Right lobe of liver (tissue), 6 donors: ENCODE data around the gene XDH. TPM values are rescaled to one million over a fixed set of nuclear protein-coding genes. Genes with fewer than 3 reads are reported as not detected.

Experiments used
- ATAC-seq, 4 donors: fragments of 200-7000 bp; cut with Tn5 transposase; one replicate each; pipeline ENCODE4 v1.9.1; 2020; ENCODE audit warnings: mild to moderate bottlenecking in 4 of 4, moderate library complexity in 4 of 4
- DNase-seq, 3 donors: peaks; one replicate each; pipeline ENCODE4 v3.0.0-alpha.2; 2020
- H3K27ac ChIP-seq, 3 donors: fragments of 200-600 bp; one replicate each; pipeline ENCODE4 v1.8.0; 2022
- H3K27me3 ChIP-seq, 2 donors: fragments of 200-600 bp; one replicate each; pipeline ENCODE4 v1.8.0; 2022
- H3K36me3 ChIP-seq, 4 donors: fragments of 200-600 bp; sonication (generic) in 1 of 4; one replicate each; pipeline versions ENCODE4 v1.5.1 to v1.8.0; 2017 to 2022; ENCODE audit warnings: control low read depth in 1 of 4
- H3K4me1 ChIP-seq, 4 donors: fragments of 200-600 bp; sonication (generic) in 1 of 4; one replicate each; pipeline versions ENCODE4 v1.5.1 to v1.8.0; 2017 to 2022; ENCODE audit warnings: control low read depth in 1 of 4
- H3K4me3 ChIP-seq, 3 donors: fragments of 200-600 bp; one replicate each; pipeline ENCODE4 v1.8.0; 2022
- H3K9me3 ChIP-seq, 4 donors: fragments of 200-600 bp; sonication (generic) in 1 of 4; one replicate each; pipeline versions ENCODE4 v1.5.1 to v1.8.0; 2017 to 2022; ENCODE audit warnings: control low read depth in 1 of 4
- POLR2A ChIP-seq: fragments of 450-650 bp; IDR thresholded peaks from one replicate; pipeline ENCODE4 v1.6.1; 2017; ENCODE audit warnings: antibody characterized with exemption, mild to moderate bottlenecking
- WGBS: methylation state at CpG from one replicate; pipeline ENCODE4 v1.1.6; 2018; ENCODE audit warnings: low coverage, low lambda C conversion rate; ENCODE audit not compliant: insufficient coverage; ENCODE audit errors: missing lambda C conversion rate; 5-methylcytosine and 5-hydroxymethylcytosine counted together
- intact Hi-C, 2 donors: fragments of 100-400 bp; cut with DNase I; formaldehyde crosslinking; loops; one replicate each; pipeline versions ENCODE4 v1.11.2 to v1.14.1; 2022
- total RNA-seq, 6 experiments: library from RNA; depleted of rRNA in 2 of 6; stranded (reverse); fragments of >200 nt in 2 of 6; fragmentation: NEBNext Ultra II Directional in 3 of 6; extraction: Animal tissue kit (Norgen Biotek cat#: 25700) in 3 of 6; gene quantifications; one replicate each; pipeline versions ENCODE4 v1.1.0 to v1.2.4, GENCODE V29; 2016 to 2023
- TF ChIP-seq, protein P1 (sequence below), 4 donors: fragments of 200-600 bp in 3 of 4; fragments of 450-650 bp in 1 of 4; IDR thresholded peaks; one replicate each; pipeline versions ENCODE4 v1.5.1 to v1.8.0; 2016 to 2022; ENCODE audit warnings: antibody characterized with exemption in 4 of 4, mild to moderate bottlenecking in 2 of 4
- donor health status: DM: no; HTN: yes; CAD: no.
- donor health status: DM: no; HTN: no; CAD: no.
- donor health status: DM: no; HTN: no; CAD: no.
- donor health status: DM: no; HTN: yes; CAD: no.
- donor health status: DM: no; HTN: yes; CAD: no.

The XDH gene
- total RNA-seq, 6 experiments from 2014 or later = 26.7 to 62.0 (median 37.8) TPM

DNA sequence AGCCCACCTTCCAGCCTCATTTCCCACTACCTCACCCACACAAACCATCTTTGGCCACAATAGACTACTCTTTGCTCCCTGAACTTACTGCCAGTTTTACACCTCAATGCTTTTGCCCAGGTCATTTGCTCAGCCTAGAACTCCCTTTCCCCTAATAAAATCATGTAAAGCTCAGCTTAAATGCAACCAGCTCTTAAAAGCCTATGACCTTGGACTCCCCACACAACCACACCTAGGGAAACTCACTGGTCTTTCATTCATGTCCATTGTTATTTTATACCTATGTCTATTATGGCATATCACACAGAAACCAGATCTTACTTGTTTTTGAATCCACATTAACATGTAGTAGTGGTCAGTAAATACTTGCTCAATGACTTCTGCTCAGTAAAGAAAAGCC lies 14.5 kb upstream of the XDH start:
- no peak overlapping the region for H3K4me3 ChIP-seq
- no peak overlapping the region for H3K27ac ChIP-seq
- DNase-seq (no peak), ATAC-seq (no peak)
- H3K9me3 ChIP-seq = no peaks in the 10 kb centered on the region
- no peaks in the 10 kb centered on the region for H3K27me3 ChIP-seq
- no peaks in the 10 kb centered on the region for H3K36me3 ChIP-seq
- peaks cover 0 to 5% (median 0%) of the 10 kb centered on the region in 4 donors for H3K4me1 ChIP-seq
- intact Hi-C loops = no loop called here
- TF ChIP-seq POLR2A = no peak
- TF ChIP-seq, protein P1, sequence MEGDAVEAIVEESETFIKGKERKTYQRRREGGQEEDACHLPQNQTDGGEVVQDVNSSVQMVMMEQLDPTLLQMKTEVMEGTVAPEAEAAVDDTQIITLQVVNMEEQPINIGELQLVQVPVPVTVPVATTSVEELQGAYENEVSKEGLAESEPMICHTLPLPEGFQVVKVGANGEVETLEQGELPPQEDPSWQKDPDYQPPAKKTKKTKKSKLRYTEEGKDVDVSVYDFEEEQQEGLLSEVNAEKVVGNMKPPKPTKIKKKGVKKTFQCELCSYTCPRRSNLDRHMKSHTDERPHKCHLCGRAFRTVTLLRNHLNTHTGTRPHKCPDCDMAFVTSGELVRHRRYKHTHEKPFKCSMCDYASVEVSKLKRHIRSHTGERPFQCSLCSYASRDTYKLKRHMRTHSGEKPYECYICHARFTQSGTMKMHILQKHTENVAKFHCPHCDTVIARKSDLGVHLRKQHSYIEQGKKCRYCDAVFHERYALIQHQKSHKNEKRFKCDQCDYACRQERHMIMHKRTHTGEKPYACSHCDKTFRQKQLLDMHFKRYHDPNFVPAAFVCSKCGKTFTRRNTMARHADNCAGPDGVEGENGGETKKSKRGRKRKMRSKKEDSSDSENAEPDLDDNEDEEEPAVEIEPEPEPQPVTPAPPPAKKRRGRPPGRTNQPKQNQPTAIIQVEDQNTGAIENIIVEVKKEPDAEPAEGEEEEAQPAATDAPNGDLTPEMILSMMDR (IDR thresholded peaks at IDR 0.05) = no peak

DNA sequence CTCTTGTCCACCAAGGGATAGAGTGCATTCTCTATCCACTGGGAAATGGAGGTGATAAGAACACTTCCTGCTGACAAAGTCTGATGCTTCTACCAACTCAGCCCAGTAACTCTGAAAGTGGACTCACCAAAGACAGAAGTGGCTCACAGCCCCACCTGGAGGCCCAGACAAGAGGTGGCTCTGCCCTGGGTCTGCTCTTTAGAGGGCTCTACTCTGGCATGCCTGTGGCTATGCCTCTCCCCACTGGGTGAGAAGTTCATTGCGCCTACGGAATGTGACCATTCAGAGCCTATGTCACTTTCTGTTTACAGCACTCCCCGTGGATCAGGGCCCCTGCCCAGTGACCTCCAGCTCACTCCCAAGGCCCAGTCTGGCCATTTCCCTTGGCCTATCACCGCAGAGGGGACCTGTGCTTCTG lies 13.5 kb upstream of the XDH start:
- 100% methylated on average over 1 of the region's 4 CpGs for WGBS
- DNase-seq (peak in 1 of 3 donors; percentile 31), ATAC-seq (peak; percentile 52 to 88 (median 70))
- Histone ChIP-seq H3K9me3 (no peaks in the 10 kb centered on the region), H3K27me3 (no peaks in the 10 kb centered on the region), H3K4me1 (peaks cover 0 to 5% (median 0%) of the 10 kb centered on the region in 4 donors), H3K4me3 (no peak overlapping the region), H3K27ac (no peak overlapping the region), H3K36me3 (no peaks in the 10 kb centered on the region)
- TF ChIP-seq, protein P1 (IDR thresholded peaks at IDR 0.05) = peak in 3 of 4 donors; percentile 22 to 44 (median 26)
- TF ChIP-seq POLR2A = no peak
- intact Hi-C loops = no loop called here

DNA sequence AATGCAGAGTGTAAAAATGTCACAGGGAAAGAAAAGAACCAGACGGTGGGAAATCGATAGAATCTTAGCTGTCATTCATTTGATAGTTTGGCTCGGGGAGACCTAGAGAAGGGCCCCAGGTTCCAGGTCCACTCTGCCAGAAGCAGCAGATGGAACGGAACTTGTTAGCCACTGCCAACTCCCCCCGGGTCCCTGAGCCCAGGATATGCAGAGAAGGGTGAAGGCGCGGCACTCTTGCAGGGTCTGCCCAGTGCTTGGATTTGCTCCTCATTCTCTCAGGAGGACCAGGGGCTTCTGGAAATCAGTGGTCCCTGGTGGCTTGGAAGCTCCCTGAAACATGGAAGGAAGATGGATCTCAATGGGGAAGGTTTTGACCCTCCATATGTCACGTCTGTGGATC lies 11.6 kb upstream of the XDH start:
- no peaks in the 10 kb centered on the region for H3K27me3 ChIP-seq
- ATAC-seq (no peak), DNase-seq (no peak)
- no peak overlapping the region for H3K27ac ChIP-seq
- TF ChIP-seq, protein P1 (IDR thresholded peaks at IDR 0.05) = no peak
- no peak for TF ChIP-seq POLR2A
- no peaks in the 10 kb centered on the region for H3K9me3 ChIP-seq
- no peaks in the 10 kb centered on the region for H3K36me3 ChIP-seq
- no peak overlapping the region for H3K4me3 ChIP-seq
- 85% methylated on average over 5 of the region's 8 CpGs for WGBS
- intact Hi-C loops = no loop called here
- peaks cover 0 to 5% (median 0%) of the 10 kb centered on the region in 4 donors for H3K4me1 ChIP-seq

DNA sequence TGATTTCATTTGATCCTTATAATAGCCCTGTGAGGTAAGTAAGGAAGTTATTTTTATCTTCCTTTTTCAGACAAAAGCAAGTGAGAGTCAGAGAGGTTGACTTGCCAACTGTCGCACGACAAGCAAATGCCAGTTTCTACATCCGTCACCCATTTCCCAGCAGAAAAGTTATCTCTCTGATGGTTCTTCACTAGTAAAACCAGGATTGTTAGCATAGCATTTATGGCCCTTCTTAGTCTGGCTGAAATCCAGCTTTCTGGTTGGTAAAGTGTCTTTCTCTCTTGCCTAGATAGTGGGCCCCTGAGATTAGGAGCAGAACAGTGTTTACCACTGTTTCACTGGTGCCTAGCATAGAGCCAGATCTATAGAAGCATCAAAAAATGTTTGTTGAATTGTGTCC lies 7.1 kb upstream of the XDH start:
- ATAC-seq (no peak), DNase-seq (no peak)
- WGBS = 79% methylated on average over 3 of the region's 3 CpGs
- H3K9me3 ChIP-seq = no peaks in the 10 kb centered on the region
- peaks cover 0 to 4% (median 0%) of the 10 kb centered on the region in 4 donors for H3K4me1 ChIP-seq
- no peak for TF ChIP-seq POLR2A
- TF ChIP-seq, protein P1 (IDR thresholded peaks at IDR 0.05) = no peak
- no peaks in the 10 kb centered on the region for H3K36me3 ChIP-seq
- no peak overlapping the region for H3K27ac ChIP-seq
- no peaks in the 10 kb centered on the region for H3K27me3 ChIP-seq
- no peak overlapping the region for H3K4me3 ChIP-seq
- intact Hi-C loops = no loop called here

DNA sequence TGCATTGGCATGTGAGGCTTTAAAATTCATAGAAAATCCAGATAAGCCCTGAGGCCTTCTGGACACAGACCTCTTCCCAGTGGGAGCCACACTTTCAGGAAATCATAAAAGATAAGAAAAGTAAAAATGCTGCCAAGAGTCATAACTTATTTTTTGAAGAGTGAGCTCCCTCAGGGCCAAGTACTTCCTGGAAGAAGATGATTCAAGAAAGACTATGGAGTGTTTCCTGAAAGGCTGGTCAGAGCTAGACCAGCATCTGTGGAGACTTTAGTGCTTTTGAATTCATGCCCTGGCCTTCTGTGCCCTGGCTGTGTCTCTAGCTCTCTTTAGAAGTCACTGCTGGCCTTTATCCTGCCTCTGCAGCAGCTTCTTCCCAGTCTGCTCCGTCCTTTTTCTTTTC lies 6.4 kb upstream of the XDH start:
- H3K9me3 ChIP-seq = no peaks in the 10 kb centered on the region
- peaks cover 0 to 9% (median 0%) of the 10 kb centered on the region in 4 donors for H3K4me1 ChIP-seq
- WGBS = 82% methylated on average over 1 of the region's 1 CpG
- no peaks in the 10 kb centered on the region for H3K27me3 ChIP-seq
- no peak overlapping the region for H3K4me3 ChIP-seq
- TF ChIP-seq, protein P1 (IDR thresholded peaks at IDR 0.05) = no peak
- TF ChIP-seq POLR2A = no peak
- ATAC-seq (no peak), DNase-seq (no peak)
- intact Hi-C loops = no loop called here
- no peaks in the 10 kb centered on the region for H3K36me3 ChIP-seq
- H3K27ac ChIP-seq = no peak overlapping the region
